KBM-7 (cell line): Measurements from ENCODE around the gene CPPED1.

Experiments
- DNase-seq: peaks from one replicate; pipeline ENCODE4 v3.0.0-alpha.2; 2015
- in situ Hi-C: fragments of 300-500 bp; cut with MboI; formaldehyde crosslinking; loops from 2 replicates; pipeline ENCODE4 v1.14.3; 2020; ENCODE audit warnings: low sequenced_read_pairs, low pct_unique_long_range_greater_than_20kb, mixed read lengths

Gene CPPED1

GRCh38 chr16:12703935-12704334 lies 99.8 kb downstream of the CPPED1 start:
- DNase-seq = no peak
- in situ Hi-C loops = no loop called here

GRCh38 chr16:12700161-12700560 lies 103.5 kb downstream of the CPPED1 start:
- no peak for DNase-seq
- in situ Hi-C loops = no loop called here

- in situ Hi-C loops = no loop called here
- DNase-seq = no peak
These were observed 104.5 kb downstream of the CPPED1 start for GRCh38 chr16:12699161-12699560.

- in situ Hi-C loops = no loop called here
- DNase-seq = no peak
These were observed 106.2 kb downstream of the CPPED1 start for GRCh38 chr16:12697437-12697836.

- no peak for DNase-seq
- in situ Hi-C loops = no loop called here
These were observed 108.2 kb downstream of the CPPED1 start for GRCh38 chr16:12695454-12695853.

GRCh38 chr16:12690024-12690423 lies 113.7 kb downstream of the CPPED1 start:
- in situ Hi-C loops = no loop called here

GRCh38 chr16:12688951-12689850 lies 114.5 kb downstream of the CPPED1 start:
- no peak for DNase-seq
- in situ Hi-C loops = no loop called here

More at GRCh38 chr16:12690024-12690423, 113.7 kb downstream of the CPPED1 start:
- DNase-seq = no peak

GRCh38 chr16:12685806-12686205 lies 117.9 kb downstream of the CPPED1 start:
- in situ Hi-C loops = no loop called here
- peak; percentile 63 for DNase-seq

- in situ Hi-C loops = no loop called here
- DNase-seq = no peak
These were observed 121.1 kb downstream of the CPPED1 start for GRCh38 chr16:12682432-12683165.

- in situ Hi-C loops = no loop called here
- no peak for DNase-seq
These were observed 122.0 kb downstream of the CPPED1 start for GRCh38 chr16:12681653-12682052.

- DNase-seq = no peak
- in situ Hi-C loops = no loop called here
These were observed 123.2 kb downstream of the CPPED1 start for GRCh38 chr16:12680531-12680930.

- in situ Hi-C loops = no loop called here
- no peak for DNase-seq
These were observed 123.9 kb downstream of the CPPED1 start for GRCh38 chr16:12679660-12680272.

GRCh38 chr16:12678983-12679382 lies 124.7 kb downstream of the CPPED1 start:
- DNase-seq = no peak
- in situ Hi-C loops = no loop called here

GRCh38 chr16:12677502-12677901 lies 126.2 kb downstream of the CPPED1 start:
- DNase-seq = peak; percentile 49
- in situ Hi-C loops = no loop called here

- peak; percentile 41 for DNase-seq
- in situ Hi-C loops = no loop called here
These were observed 127.8 kb downstream of the CPPED1 start for GRCh38 chr16:12675852-12676251.

- in situ Hi-C loops = no loop called here
These were observed 128.6 kb downstream of the CPPED1 start for GRCh38 chr16:12675046-12675445.

GRCh38 chr16:12674524-12674923 lies 129.2 kb downstream of the CPPED1 start:
- DNase-seq = no peak
- in situ Hi-C loops = no loop called here

More at GRCh38 chr16:12675046-12675445, 128.6 kb downstream of the CPPED1 start:
- no peak for DNase-seq

- in situ Hi-C loops = no loop called here
These were observed 129.6 kb downstream of the CPPED1 start for GRCh38 chr16:12674071-12674470.

GRCh38 chr16:12673466-12673865 lies 130.2 kb downstream of the CPPED1 start:
- in situ Hi-C loops = no loop called here
- DNase-seq = no peak

More at GRCh38 chr16:12674071-12674470, 129.6 kb downstream of the CPPED1 start:
- no peak for DNase-seq

- no peak for DNase-seq
- in situ Hi-C loops = no loop called here
These were observed 130.7 kb downstream of the CPPED1 start for GRCh38 chr16:12672986-12673385.
